ENCODE results near the gene PPP2R3C. TPM values are rescaled to one million over a fixed set of nuclear protein-coding genes. Genes with fewer than 3 reads are reported as not detected.
A peak's percentile ranks its signal among the peaks of the same experiment; 100 is the strongest.
"Not testable (repeated sequence)": the region's sequence is repeated elsewhere in the genome, so short reads cannot be mapped to it uniquely, and the experiment has no call there.

Gene PPP2R3C
- total and polyA plus RNA-seq, 2 donors: 48.8 to 49.4 TPM

GRCh38 chr14:35158491-35158890, 36.7 kb upstream of the PPP2R3C start:
- Histone ChIP-seq H3K4me1 (ENCODE audit: control insufficient read depth in 2 of 2, insufficient read depth in 2 of 2, low read length in 2 of 2) (peaks cover 2% of the 10 kb centered on the region in 2 donors), H3K36me3 (ENCODE audit: control insufficient read depth in 2 of 2, insufficient read depth in 2 of 2, low read length in 1 of 2) (peaks cover 4 to 8% of the 10 kb centered on the region in 2 donors), H3K4me3 (ENCODE audit: low read length in 2 of 2) (no peak overlapping the region), H3K9me3 (ENCODE audit: control insufficient read depth in 2 of 2, insufficient read depth in 1 of 2, low read length in 1 of 2) (no peaks in the 10 kb centered on the region), H3K27me3 (ENCODE audit: control insufficient read depth in 2 of 2, insufficient read depth in 1 of 2, low read length in 1 of 2) (no peaks in the 10 kb centered on the region), H3K27ac (ENCODE audit: low read depth in 1 of 2, low read length in 1 of 2) (no peak overlapping the region)
- DNase-seq (ENCODE audit: low read depth in 6 of 9, low spot score in 9 of 9): no peak
- WGBS: 98% methylated on average over 2 of the region's 2 CpGs

DNA sequence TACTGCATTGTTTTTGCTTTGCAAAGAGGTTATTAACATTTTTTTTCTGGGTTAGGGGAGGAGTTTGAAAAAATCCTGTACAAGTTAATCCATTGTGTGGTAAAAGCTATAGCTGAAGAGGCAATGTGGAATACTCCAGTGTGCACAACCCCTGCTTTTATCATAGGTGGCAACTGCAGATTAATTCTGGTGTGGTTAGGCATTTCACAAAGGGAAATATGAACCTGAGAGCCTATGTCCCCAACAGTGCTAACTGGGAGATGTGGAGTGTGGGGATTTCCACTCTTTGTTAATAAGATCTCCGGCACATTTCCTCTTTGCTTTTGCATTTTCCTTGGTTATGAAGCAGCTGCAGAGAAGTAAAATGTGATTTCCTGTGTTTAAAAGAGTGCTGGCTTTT, 34.2 kb upstream of the PPP2R3C start:
- peak in 3 of 9 donors; percentile 5 to 37 (median 21) for DNase-seq (ENCODE audit: low read depth in 6 of 9, low spot score in 9 of 9)
- peak overlapping the region in 1 of 2 donors; percentile 22 for H3K27ac ChIP-seq (ENCODE audit: low read depth in 1 of 2, low read length in 1 of 2)
- H3K4me3 ChIP-seq (ENCODE audit: low read length in 2 of 2): no peak overlapping the region
- H3K27me3 ChIP-seq (ENCODE audit: control insufficient read depth in 2 of 2, insufficient read depth in 1 of 2, low read length in 1 of 2): no peaks in the 10 kb centered on the region
- peaks cover 2% of the 10 kb centered on the region in 2 donors for H3K4me1 ChIP-seq (ENCODE audit: control insufficient read depth in 2 of 2, insufficient read depth in 2 of 2, low read length in 2 of 2)
- WGBS: 34% methylated on average over 1 of the region's 1 CpG
- peaks cover 4 to 8% of the 10 kb centered on the region in 2 donors for H3K36me3 ChIP-seq (ENCODE audit: control insufficient read depth in 2 of 2, insufficient read depth in 2 of 2, low read length in 1 of 2)
- H3K9me3 ChIP-seq (ENCODE audit: control insufficient read depth in 2 of 2, insufficient read depth in 1 of 2, low read length in 1 of 2): no peaks in the 10 kb centered on the region

- Histone ChIP-seq H3K9me3 (ENCODE audit: control insufficient read depth in 2 of 2, insufficient read depth in 1 of 2, low read length in 1 of 2) (no peaks in the 10 kb centered on the region), H3K4me1 (ENCODE audit: control insufficient read depth in 2 of 2, insufficient read depth in 2 of 2, low read length in 2 of 2) (peaks cover 2% of the 10 kb centered on the region in 2 donors), H3K4me3 (ENCODE audit: low read length in 2 of 2) (no peak overlapping the region), H3K27ac (ENCODE audit: low read depth in 1 of 2, low read length in 1 of 2) (no peak overlapping the region), H3K27me3 (ENCODE audit: control insufficient read depth in 2 of 2, insufficient read depth in 1 of 2, low read length in 1 of 2) (no peaks in the 10 kb centered on the region), H3K36me3 (ENCODE audit: control insufficient read depth in 2 of 2, insufficient read depth in 2 of 2, low read length in 1 of 2) (peaks cover 3% of the 10 kb centered on the region in 2 donors)
- DNase-seq (ENCODE audit: low read depth in 6 of 9, low spot score in 9 of 9): no peak
- WGBS: 55% methylated on average over 2 of the region's 2 CpGs
Observed at GRCh38 chr14:35154016-35154415, 32.2 kb upstream of the PPP2R3C start.

DNA sequence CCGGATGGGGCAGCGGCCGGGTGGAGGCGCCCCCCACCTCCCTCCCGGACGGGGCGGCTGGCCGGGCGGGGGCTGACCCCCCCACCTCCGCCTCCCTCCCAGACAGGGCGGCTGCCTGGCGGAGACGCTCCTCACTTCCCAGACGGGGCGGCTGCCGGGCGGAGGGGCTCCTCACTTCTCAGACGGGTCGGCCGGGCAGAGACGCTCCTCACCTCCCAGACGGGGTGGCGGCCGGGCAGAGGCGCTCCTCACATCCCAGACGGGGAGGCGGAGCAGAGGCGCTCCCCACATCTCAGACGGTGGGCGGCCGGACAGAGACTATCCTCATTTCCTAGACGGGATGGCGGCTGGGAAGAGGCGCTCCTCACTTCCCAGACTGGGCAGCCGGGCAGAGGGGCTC, 30.7 kb upstream of the PPP2R3C start:
- not testable (repeated sequence) for H3K4me1 ChIP-seq (ENCODE audit: control insufficient read depth in 2 of 2, insufficient read depth in 2 of 2, low read length in 2 of 2); DNase-seq (ENCODE audit: low read depth in 6 of 9, low spot score in 9 of 9)
- 97% methylated on average over 35 of the region's 35 CpGs for WGBS

DNA sequence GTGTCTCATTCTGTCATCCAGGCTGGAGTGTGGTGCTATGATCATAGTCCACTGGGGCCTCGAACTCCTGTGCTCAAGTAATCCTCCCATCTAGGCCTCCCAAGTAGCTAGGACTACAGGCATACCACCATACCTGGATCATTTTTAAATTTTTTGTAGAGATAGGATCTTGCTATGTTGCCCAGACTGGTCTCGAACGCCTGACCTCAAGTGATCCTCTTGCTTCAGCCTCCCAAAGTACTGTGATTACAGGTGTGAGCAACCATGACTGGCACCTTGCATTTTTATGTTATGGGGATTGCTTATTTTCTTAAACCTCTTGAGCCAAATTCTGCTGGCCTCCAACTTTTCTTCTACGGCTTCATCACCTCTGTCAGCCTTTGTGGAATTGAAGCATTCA, 27.4 kb upstream of the PPP2R3C start:
- 97% methylated on average over 4 of the region's 4 CpGs for WGBS
- Histone ChIP-seq H3K4me1 (ENCODE audit: control insufficient read depth in 2 of 2, insufficient read depth in 2 of 2, low read length in 2 of 2) (no peaks in the 10 kb centered on the region), H3K4me3 (ENCODE audit: low read length in 2 of 2) (no peak overlapping the region), H3K9me3 (ENCODE audit: control insufficient read depth in 2 of 2, insufficient read depth in 1 of 2, low read length in 1 of 2) (no peaks in the 10 kb centered on the region), H3K36me3 (ENCODE audit: control insufficient read depth in 2 of 2, insufficient read depth in 2 of 2, low read length in 1 of 2) (peaks cover 0 to under 1% of the 10 kb centered on the region in 2 donors), H3K27me3 (ENCODE audit: control insufficient read depth in 2 of 2, insufficient read depth in 1 of 2, low read length in 1 of 2) (no peaks in the 10 kb centered on the region), H3K27ac (ENCODE audit: low read depth in 1 of 2, low read length in 1 of 2) (no peak overlapping the region)
- no peak for DNase-seq (ENCODE audit: low read depth in 6 of 9, low spot score in 9 of 9)

More for the DNA sequence above, 30.7 kb upstream of the PPP2R3C start:
- H3K27ac ChIP-seq (ENCODE audit: low read depth in 1 of 2, low read length in 1 of 2); H3K27me3 ChIP-seq (ENCODE audit: control insufficient read depth in 2 of 2, insufficient read depth in 1 of 2, low read length in 1 of 2); H3K4me3 ChIP-seq (ENCODE audit: low read length in 2 of 2); H3K36me3 ChIP-seq (ENCODE audit: control insufficient read depth in 2 of 2, insufficient read depth in 2 of 2, low read length in 1 of 2); H3K9me3 ChIP-seq (ENCODE audit: control insufficient read depth in 2 of 2, insufficient read depth in 1 of 2, low read length in 1 of 2): not testable (repeated sequence)

- DNase-seq (ENCODE audit: low read depth in 6 of 9, low spot score in 9 of 9): no peak
- Histone ChIP-seq H3K9me3 (ENCODE audit: control insufficient read depth in 2 of 2, insufficient read depth in 1 of 2, low read length in 1 of 2) (no peaks in the 10 kb centered on the region), H3K36me3 (ENCODE audit: control insufficient read depth in 2 of 2, insufficient read depth in 2 of 2, low read length in 1 of 2) (peaks cover 3 to 6% of the 10 kb centered on the region in 2 donors), H3K4me1 (ENCODE audit: control insufficient read depth in 2 of 2, insufficient read depth in 2 of 2, low read length in 2 of 2) (no peaks in the 10 kb centered on the region), H3K27me3 (ENCODE audit: control insufficient read depth in 2 of 2, insufficient read depth in 1 of 2, low read length in 1 of 2) (no peaks in the 10 kb centered on the region), H3K4me3 (ENCODE audit: low read length in 2 of 2) (no peak overlapping the region), H3K27ac (ENCODE audit: low read depth in 1 of 2, low read length in 1 of 2) (no peak overlapping the region)
- WGBS: 96% methylated on average over 3 of the region's 3 CpGs
Observed at GRCh38 chr14:35147711-35148110, 25.9 kb upstream of the PPP2R3C start.

DNA sequence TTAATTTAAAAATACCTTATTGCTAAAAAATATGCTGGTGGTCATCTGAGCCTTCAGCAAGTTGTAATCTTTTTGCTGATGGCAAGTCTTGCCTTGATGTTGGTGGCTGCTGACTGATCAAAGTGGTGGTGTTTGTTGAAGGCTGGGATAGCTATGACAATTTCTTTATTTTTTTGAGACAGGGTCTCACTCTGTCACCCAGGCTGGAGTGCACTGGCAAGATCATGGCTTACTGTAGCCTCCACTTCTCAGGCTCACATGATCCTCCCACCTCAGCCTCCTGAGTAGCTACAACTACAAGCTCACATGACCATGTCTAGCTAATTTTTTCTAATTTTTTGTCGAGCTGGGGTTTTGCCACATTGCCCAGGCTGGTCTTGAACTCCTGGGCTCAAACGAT, 25.4 kb upstream of the PPP2R3C start:
- WGBS: 95% methylated on average over 2 of the region's 2 CpGs
- no peaks in the 10 kb centered on the region for H3K27me3 ChIP-seq (ENCODE audit: control insufficient read depth in 2 of 2, insufficient read depth in 1 of 2, low read length in 1 of 2)
- peaks cover 3 to 8% of the 10 kb centered on the region in 2 donors for H3K36me3 ChIP-seq (ENCODE audit: control insufficient read depth in 2 of 2, insufficient read depth in 2 of 2, low read length in 1 of 2)
- no peaks in the 10 kb centered on the region for H3K4me1 ChIP-seq (ENCODE audit: control insufficient read depth in 2 of 2, insufficient read depth in 2 of 2, low read length in 2 of 2)
- H3K4me3 ChIP-seq (ENCODE audit: low read length in 2 of 2): no peak overlapping the region
- no peaks in the 10 kb centered on the region for H3K9me3 ChIP-seq (ENCODE audit: control insufficient read depth in 2 of 2, insufficient read depth in 1 of 2, low read length in 1 of 2)
- no peak overlapping the region for H3K27ac ChIP-seq (ENCODE audit: low read depth in 1 of 2, low read length in 1 of 2)
- no peak for DNase-seq (ENCODE audit: low read depth in 6 of 9, low spot score in 9 of 9)

DNA sequence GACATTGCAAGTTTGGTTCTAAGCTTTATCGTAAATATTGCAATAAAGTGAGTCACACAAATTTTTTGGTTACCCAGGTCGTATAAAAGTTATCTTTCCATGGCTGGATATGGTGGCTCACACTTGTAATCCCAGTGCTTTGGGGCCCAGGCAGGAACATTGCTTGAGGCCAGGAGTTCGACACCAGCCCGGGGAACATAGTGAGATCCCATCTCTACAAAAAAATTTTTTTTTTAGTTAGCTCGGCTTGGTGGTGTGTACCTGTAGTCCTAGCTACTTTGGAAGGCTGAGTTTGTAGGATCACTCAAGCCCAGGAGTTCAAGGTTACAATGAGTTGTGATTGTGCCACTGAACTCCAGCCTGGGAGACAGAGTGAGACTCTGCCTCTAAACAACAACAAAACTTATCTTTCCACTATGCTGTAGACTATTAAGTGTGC, 24.9 kb upstream of the PPP2R3C start:
- WGBS: 96% methylated on average over 5 of the region's 5 CpGs
- H3K4me3 ChIP-seq (ENCODE audit: low read length in 2 of 2): no peak overlapping the region

DNA sequence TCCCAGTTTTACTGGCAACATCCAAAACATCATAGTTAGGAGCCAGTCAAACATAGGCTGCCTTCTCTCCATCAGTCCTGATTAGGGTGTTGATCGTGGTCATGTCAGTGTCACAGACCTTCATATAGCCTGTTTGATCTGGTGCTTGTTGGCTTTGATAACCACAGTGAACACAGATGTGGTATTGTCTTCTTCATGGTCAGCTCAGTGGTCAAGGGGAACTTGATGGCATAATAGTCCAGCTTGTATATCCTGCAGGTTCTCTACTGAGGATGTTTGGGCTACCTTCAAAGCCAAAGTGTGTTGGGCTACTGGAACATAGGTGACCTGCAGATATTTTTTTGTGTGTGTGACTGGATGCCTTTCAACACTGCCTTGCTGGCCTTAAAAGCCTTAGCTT, 22.2 kb upstream of the PPP2R3C start:
- WGBS: 100% methylated on average over 1 of the region's 1 CpG
- Histone ChIP-seq H3K4me1 (ENCODE audit: control insufficient read depth in 2 of 2, insufficient read depth in 2 of 2, low read length in 2 of 2) (no peaks in the 10 kb centered on the region), H3K27ac (ENCODE audit: low read depth in 1 of 2, low read length in 1 of 2) (no peak overlapping the region), H3K36me3 (ENCODE audit: control insufficient read depth in 2 of 2, insufficient read depth in 2 of 2, low read length in 1 of 2) (peaks cover 3 to 10% of the 10 kb centered on the region in 2 donors), H3K9me3 (ENCODE audit: control insufficient read depth in 2 of 2, insufficient read depth in 1 of 2, low read length in 1 of 2) (no peaks in the 10 kb centered on the region), H3K27me3 (ENCODE audit: control insufficient read depth in 2 of 2, insufficient read depth in 1 of 2, low read length in 1 of 2) (no peaks in the 10 kb centered on the region), H3K4me3 (ENCODE audit: low read length in 2 of 2) (no peak overlapping the region)
- DNase-seq (ENCODE audit: low read depth in 6 of 9, low spot score in 9 of 9): no peak

More for the DNA sequence above, 24.9 kb upstream of the PPP2R3C start:
- no peaks in the 10 kb centered on the region for H3K9me3 ChIP-seq (ENCODE audit: control insufficient read depth in 2 of 2, insufficient read depth in 1 of 2, low read length in 1 of 2)
- no peak overlapping the region for H3K27ac ChIP-seq (ENCODE audit: low read depth in 1 of 2, low read length in 1 of 2)
- H3K4me1 ChIP-seq (ENCODE audit: control insufficient read depth in 2 of 2, insufficient read depth in 2 of 2, low read length in 2 of 2): no peaks in the 10 kb centered on the region
- H3K36me3 ChIP-seq (ENCODE audit: control insufficient read depth in 2 of 2, insufficient read depth in 2 of 2, low read length in 1 of 2): peaks cover 3 to 10% of the 10 kb centered on the region in 2 donors
- H3K27me3 ChIP-seq (ENCODE audit: control insufficient read depth in 2 of 2, insufficient read depth in 1 of 2, low read length in 1 of 2): no peaks in the 10 kb centered on the region
- DNase-seq (ENCODE audit: low read depth in 6 of 9, low spot score in 9 of 9): no peak
